Pancreas (tissue), 10 donors: ENCODE measurements around the gene CKAP4. TPM values are rescaled to one million over a fixed set of nuclear protein-coding genes. Genes with fewer than 3 reads are reported as not detected.

Source experiments
- ATAC-seq, 4 donors: fragments of 200-7000 bp; cut with Tn5 transposase; one replicate each; pipeline versions ENCODE4 v1.8.0 to v1.9.1; 2020; ENCODE audit warnings: mild to moderate bottlenecking in 4 of 4, moderate library complexity in 4 of 4
- DNase-seq, 6 donors: peaks; one replicate each; pipeline ENCODE4 v3.0.0-alpha.2; 2020
- FAIRE-seq: peaks from 2 replicates; lab custom pipeline; 2012; peaks lifted over from hg19 to GRCh38; lab: Jason Lieb, UNC
- H3K27ac ChIP-seq, 4 donors: fragments of 200-600 bp; sonication (generic); 1 replicate in 3 of 4; 2 replicates in 1 of 4; pipeline versions ENCODE4 v1.5.0 to v1.8.0; 2020
- H3K27me3 ChIP-seq, 4 donors: fragments of 200-600 bp; one replicate each; pipeline ENCODE4 v1.8.0; 2021
- H3K36me3 ChIP-seq, 3 donors: fragments of 200-600 bp; sonication (generic) in 1 of 3; one replicate each; pipeline versions ENCODE4 v1.5.0 to v1.8.0; 2020 to 2021
- H3K4me1 ChIP-seq, 3 donors: fragments of 200-600 bp; one replicate each; pipeline ENCODE4 v1.8.0; 2021
- H3K4me3 ChIP-seq, 4 donors: fragments of 200-600 bp; sonication (generic) in 2 of 4; one replicate each; pipeline versions ENCODE4 v1.5.0 to v1.8.0; 2020 to 2021
- H3K9me3 ChIP-seq, 4 donors: fragments of 200-600 bp; one replicate each; pipeline ENCODE4 v1.8.0; 2021
- WGBS, 2 donors: extraction: QIAGEN DNeasy Blood & Tissue Kit; methylation state at CpG; one replicate each; pipeline ENCODE4 v1.1.7; 2013; 5-methylcytosine and 5-hydroxymethylcytosine counted together
- intact Hi-C, 3 donors: fragments of 100-400 bp; cut with DNase I; formaldehyde crosslinking; loops; one replicate each; pipeline versions ENCODE4 v1.11.1 to v1.14.2; 2022
- polyA plus RNA-seq, 2 donors: library from polyadenylated mRNA; stranded (reverse); fragments of 200-250 nt; gene quantifications; one replicate each; pipeline ENCODE4 v1.2.3, GENCODE V29; 2013
- total RNA-seq, 6 donors: library from RNA; stranded (reverse); fragmentation: NEBNext Ultra II Directional in 4 of 6; extraction: Animal tissue kit (Norgen Biotek cat#: 25700) in 4 of 6; gene quantifications; one replicate each; pipeline versions ENCODE4 v1.2.1 to v1.2.4, GENCODE V29; 2021 to 2023
- TF ChIP-seq, protein P1 (sequence below), 4 donors: fragments of 200-600 bp; sonication (generic) in 3 of 4; IDR thresholded peaks; one replicate each; pipeline versions ENCODE4 v1.5.0 to v1.8.0; 2021; ENCODE audit warnings: antibody characterized with exemption in 4 of 4
- donor health status: healthy with polysubstance abuse.
- donor health status: DM: no; HTN: no; CAD: no; lungs with moderate emphysema.
- donor health status: DM: no; HTN: no; CAD: no.
- donor health status: control.
- donor health status: control.
- donor health status: Bipolar disorder and iron deficiency.
- donor health status: DM: yes; HTN: yes; CAD: no.
- donor health status: DM: no; HTN: no; CAD: no.
- donor health status: DM: no; HTN: no; CAD: no.
- donor health status: DM: yes; HTN: yes; CAD: no.

Gene CKAP4
- total and polyA plus RNA-seq, 8 donors = 5.6 to 45.3 (median 24.6) TPM

- no peak for ATAC-seq
- no peak for DNase-seq
- no peaks in the 10 kb centered on the region for H3K27me3 ChIP-seq
- H3K36me3 ChIP-seq = peaks cover 5 to 9% (median 6%) of the 10 kb centered on the region in 3 donors
- no peaks in the 10 kb centered on the region for H3K4me1 ChIP-seq
- no peak overlapping the region for H3K4me3 ChIP-seq
- H3K27ac ChIP-seq = no peak overlapping the region
- no peak for FAIRE-seq
- H3K9me3 ChIP-seq = no peaks in the 10 kb centered on the region
- intact Hi-C loops = no loop called here
- TF ChIP-seq, protein P1, sequence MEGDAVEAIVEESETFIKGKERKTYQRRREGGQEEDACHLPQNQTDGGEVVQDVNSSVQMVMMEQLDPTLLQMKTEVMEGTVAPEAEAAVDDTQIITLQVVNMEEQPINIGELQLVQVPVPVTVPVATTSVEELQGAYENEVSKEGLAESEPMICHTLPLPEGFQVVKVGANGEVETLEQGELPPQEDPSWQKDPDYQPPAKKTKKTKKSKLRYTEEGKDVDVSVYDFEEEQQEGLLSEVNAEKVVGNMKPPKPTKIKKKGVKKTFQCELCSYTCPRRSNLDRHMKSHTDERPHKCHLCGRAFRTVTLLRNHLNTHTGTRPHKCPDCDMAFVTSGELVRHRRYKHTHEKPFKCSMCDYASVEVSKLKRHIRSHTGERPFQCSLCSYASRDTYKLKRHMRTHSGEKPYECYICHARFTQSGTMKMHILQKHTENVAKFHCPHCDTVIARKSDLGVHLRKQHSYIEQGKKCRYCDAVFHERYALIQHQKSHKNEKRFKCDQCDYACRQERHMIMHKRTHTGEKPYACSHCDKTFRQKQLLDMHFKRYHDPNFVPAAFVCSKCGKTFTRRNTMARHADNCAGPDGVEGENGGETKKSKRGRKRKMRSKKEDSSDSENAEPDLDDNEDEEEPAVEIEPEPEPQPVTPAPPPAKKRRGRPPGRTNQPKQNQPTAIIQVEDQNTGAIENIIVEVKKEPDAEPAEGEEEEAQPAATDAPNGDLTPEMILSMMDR (IDR thresholded peaks at IDR 0.05) = no peak
- 87 to 91% methylated on average over 3 of the region's 3 CpGs for WGBS, 2 donors
Measured at GRCh38 chr12:106234449-106234848, 13.4 kb downstream of the CKAP4 start.

GRCh38 chr12:106233011-106233410 is 14.8 kb downstream of the CKAP4 start:
- DNase-seq = peak in 1 of 6 donors; percentile 68
- Histone ChIP-seq H3K9me3 (no peaks in the 10 kb centered on the region), H3K4me1 (no peaks in the 10 kb centered on the region), H3K36me3 (no peaks in the 10 kb centered on the region), H3K27me3 (no peaks in the 10 kb centered on the region), H3K27ac (no peak overlapping the region), H3K4me3 (no peak overlapping the region)
- 93 to 98% methylated on average over 26 of the region's 26 CpGs for WGBS, 2 donors
- intact Hi-C loops = no loop called here
- ATAC-seq = no peak
- TF ChIP-seq, protein P1 (IDR thresholded peaks at IDR 0.05) = no peak
- FAIRE-seq = no peak

GRCh38 chr12:106229036-106229591 is 18.7 kb downstream of the CKAP4 start:
- H3K27me3 ChIP-seq = no peaks in the 10 kb centered on the region
- H3K4me3 ChIP-seq = no peak overlapping the region
- FAIRE-seq (no peak), ATAC-seq (no peak), DNase-seq (no peak)
- WGBS, 2 donors = 76 to 84% methylated on average over 12 of the region's 12 CpGs
- H3K36me3 ChIP-seq = no peaks in the 10 kb centered on the region
- TF ChIP-seq, protein P1 (IDR thresholded peaks at IDR 0.05) = no peak
- H3K9me3 ChIP-seq = no peaks in the 10 kb centered on the region
- H3K4me1 ChIP-seq = peaks cover 0 to 3% (median 0%) of the 10 kb centered on the region in 3 donors
- H3K27ac ChIP-seq = no peak overlapping the region
- intact Hi-C loops = loop anchor here in 2 of 3 donors (5.0 to 10.0 kb wide), 2 partner anchors 53 to 804 kb away; no protein-coding TSS in a partner anchor

DNA sequence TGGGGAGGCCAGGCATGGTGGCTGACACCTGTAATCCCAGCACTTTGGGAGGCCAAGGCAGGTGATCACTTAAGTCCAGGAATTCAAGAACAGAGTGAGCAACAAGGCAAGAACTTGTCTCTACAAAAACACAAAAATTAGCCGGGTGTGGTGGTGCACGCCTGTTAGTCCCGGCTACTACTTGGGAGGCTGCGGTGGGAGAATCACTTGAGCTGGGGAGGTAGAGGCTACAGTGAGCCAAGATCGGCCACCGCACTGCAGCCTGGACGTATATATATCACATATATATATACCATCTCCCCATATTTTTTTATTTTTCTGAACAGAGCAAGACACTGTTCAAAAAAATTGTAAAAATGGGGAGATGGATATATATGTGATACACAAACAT is 19.5 kb downstream of the CKAP4 start:
- intact Hi-C loops = loop anchor here in 2 of 3 donors (5.0 to 10.0 kb wide), 2 partner anchors 54 to 804 kb away; no protein-coding TSS in a partner anchor
- WGBS, 2 donors = 90 to 93% methylated on average over 7 of the region's 7 CpGs
- no peaks in the 10 kb centered on the region for H3K27me3 ChIP-seq
- no peak overlapping the region for H3K27ac ChIP-seq
- no peaks in the 10 kb centered on the region for H3K36me3 ChIP-seq
- ATAC-seq (no peak), DNase-seq (no peak), FAIRE-seq (no peak)
- H3K9me3 ChIP-seq = no peaks in the 10 kb centered on the region
- peaks cover 0 to 3% (median 0%) of the 10 kb centered on the region in 3 donors for H3K4me1 ChIP-seq
- TF ChIP-seq, protein P1 (IDR thresholded peaks at IDR 0.05) = no peak
- no peak overlapping the region for H3K4me3 ChIP-seq
